ENCODE measurements around the gene CXCL3.

The CXCL3 gene

GRCh38 chr4:74055498-74055897 is 17.0 kb upstream of the CXCL3 start:
- no peak for DNase-seq (ENCODE audit: low spot score)

GRCh38 chr4:74055096-74055495 is 16.6 kb upstream of the CXCL3 start:
- DNase-seq (ENCODE audit: low spot score), result no peak

- no peak for DNase-seq (ENCODE audit: low spot score)
Measured at GRCh38 chr4:74054483-74055047, 16.1 kb upstream of the CXCL3 start.

GRCh38 chr4:74047152-74047551 is 8.7 kb upstream of the CXCL3 start:
- DNase-seq (ENCODE audit: low spot score), result no peak

- DNase-seq (ENCODE audit: low spot score), result no peak
Measured at GRCh38 chr4:74045772-74046171, 7.3 kb upstream of the CXCL3 start.

- DNase-seq (ENCODE audit: low spot score), result no peak
Measured at GRCh38 chr4:74045247-74045646, 6.8 kb upstream of the CXCL3 start.

- no peak for DNase-seq (ENCODE audit: low spot score)
Measured at GRCh38 chr4:74044677-74045076, 6.2 kb upstream of the CXCL3 start.

- DNase-seq (ENCODE audit: low spot score), result no peak
Measured at GRCh38 chr4:74042681-74043080, 4.2 kb upstream of the CXCL3 start.

- DNase-seq (ENCODE audit: low spot score), result no peak
Measured at GRCh38 chr4:74041418-74041817, 2.9 kb upstream of the CXCL3 start.

GRCh38 chr4:74039315-74039763 is 850 bp upstream of the CXCL3 start:
- DNase-seq (ENCODE audit: low spot score), result no peak

GRCh38 chr4:74038086-74038424 is 434 bp downstream of the CXCL3 start:
- DNase-seq (ENCODE audit: low spot score), result no peak

- DNase-seq (ENCODE audit: low spot score), result no peak
Measured at GRCh38 chr4:74037076-74037955, 1.2 kb downstream of the CXCL3 start.

GRCh38 chr4:74033739-74034138 is 4.8 kb downstream of the CXCL3 start:
- DNase-seq (ENCODE audit: low spot score), result no peak

GRCh38 chr4:74032064-74032463 is 6.4 kb downstream of the CXCL3 start:
- no peak for DNase-seq (ENCODE audit: low spot score)

- DNase-seq (ENCODE audit: low spot score), result no peak
Measured at GRCh38 chr4:74031576-74031975, 6.9 kb downstream of the CXCL3 start.

GRCh38 chr4:74030285-74030684 is 8.2 kb downstream of the CXCL3 start:
- DNase-seq (ENCODE audit: low spot score), result no peak

GRCh38 chr4:74028504-74028903 is 10.0 kb downstream of the CXCL3 start:
- no peak for DNase-seq (ENCODE audit: low spot score)

GRCh38 chr4:74023709-74024108 is 14.8 kb downstream of the CXCL3 start:
- no peak for DNase-seq (ENCODE audit: low spot score)

GRCh38 chr4:74021601-74022000 is 16.9 kb downstream of the CXCL3 start:
- DNase-seq (ENCODE audit: low spot score), result no peak

- no peak for DNase-seq (ENCODE audit: low spot score)
Measured at GRCh38 chr4:74018771-74019170, 19.7 kb downstream of the CXCL3 start.

GRCh38 chr4:74018116-74018515 is 20.4 kb downstream of the CXCL3 start:
- DNase-seq (ENCODE audit: low spot score), result no peak

- DNase-seq (ENCODE audit: low spot score), result no peak
Measured at GRCh38 chr4:74016068-74016467, 22.4 kb downstream of the CXCL3 start.

- no peak for DNase-seq (ENCODE audit: low spot score)
Measured at GRCh38 chr4:74015126-74015780, 23.2 kb downstream of the CXCL3 start.

Measured in Ammon's horn (tissue), 1 donor.